Activated naive CD4-positive, alpha-beta T cell treated with Interleukin-2 at 50 U/mL for 16 hours (primary cell): ENCODE data around the gene VWC2.
"Not testable (repeated sequence)": the region's sequence is repeated elsewhere in the genome, so short reads cannot be mapped to it uniquely, and the experiment has no call there.

Experiments used
- DNase-seq: peaks from one replicate; pipeline ENCODE4 v3.0.0-alpha.2; 2020

VWC2 gene

GRCh38 chr7:49787980-49788379 lies 14.5 kb downstream of the VWC2 start:
- DNase-seq: no peak

- DNase-seq: no peak
Measured at GRCh38 chr7:49788455-49789059, 15.1 kb downstream of the VWC2 start.

- no peak for DNase-seq
Measured at GRCh38 chr7:49789736-49790135, 16.3 kb downstream of the VWC2 start.

- no peak for DNase-seq
Measured at GRCh38 chr7:49790209-49790608, 16.8 kb downstream of the VWC2 start.

- no peak for DNase-seq
Measured at GRCh38 chr7:49791088-49791741, 17.8 kb downstream of the VWC2 start.

GRCh38 chr7:49797987-49798660 lies 24.7 kb downstream of the VWC2 start:
- no peak for DNase-seq

- DNase-seq: no peak
Measured at GRCh38 chr7:49800031-49800430, 26.6 kb downstream of the VWC2 start.

GRCh38 chr7:49802600-49802999 lies 29.2 kb downstream of the VWC2 start:
- no peak for DNase-seq

- DNase-seq: no peak
Measured at GRCh38 chr7:49803812-49804211, 30.4 kb downstream of the VWC2 start.

GRCh38 chr7:49805371-49806007 lies 32.1 kb downstream of the VWC2 start:
- no peak for DNase-seq

- no peak for DNase-seq
Measured at GRCh38 chr7:49812534-49812933, 39.1 kb downstream of the VWC2 start.

- DNase-seq: no peak
Measured at GRCh38 chr7:49817279-49817678, 43.8 kb downstream of the VWC2 start.

GRCh38 chr7:49821181-49821580 lies 47.7 kb downstream of the VWC2 start:
- no peak for DNase-seq

- no peak for DNase-seq
Measured at GRCh38 chr7:49822856-49823255, 49.4 kb downstream of the VWC2 start.

GRCh38 chr7:49823566-49823965 lies 50.1 kb downstream of the VWC2 start:
- DNase-seq: no peak

- no peak for DNase-seq
Measured at GRCh38 chr7:49839863-49840645, 66.6 kb downstream of the VWC2 start.

GRCh38 chr7:49840751-49841405 lies 67.4 kb downstream of the VWC2 start:
- DNase-seq: no peak

GRCh38 chr7:49845626-49846025 lies 72.2 kb downstream of the VWC2 start:
- DNase-seq: no peak

GRCh38 chr7:49848211-49848841 lies 74.9 kb downstream of the VWC2 start:
- DNase-seq: no peak

GRCh38 chr7:49850921-49851613 lies 77.6 kb downstream of the VWC2 start:
- DNase-seq: no peak

- DNase-seq: not testable (repeated sequence)
Measured at GRCh38 chr7:49851614-49851934, 78.1 kb downstream of the VWC2 start.
